ENCODE measurements around the gene RNU1-2.

DNA sequence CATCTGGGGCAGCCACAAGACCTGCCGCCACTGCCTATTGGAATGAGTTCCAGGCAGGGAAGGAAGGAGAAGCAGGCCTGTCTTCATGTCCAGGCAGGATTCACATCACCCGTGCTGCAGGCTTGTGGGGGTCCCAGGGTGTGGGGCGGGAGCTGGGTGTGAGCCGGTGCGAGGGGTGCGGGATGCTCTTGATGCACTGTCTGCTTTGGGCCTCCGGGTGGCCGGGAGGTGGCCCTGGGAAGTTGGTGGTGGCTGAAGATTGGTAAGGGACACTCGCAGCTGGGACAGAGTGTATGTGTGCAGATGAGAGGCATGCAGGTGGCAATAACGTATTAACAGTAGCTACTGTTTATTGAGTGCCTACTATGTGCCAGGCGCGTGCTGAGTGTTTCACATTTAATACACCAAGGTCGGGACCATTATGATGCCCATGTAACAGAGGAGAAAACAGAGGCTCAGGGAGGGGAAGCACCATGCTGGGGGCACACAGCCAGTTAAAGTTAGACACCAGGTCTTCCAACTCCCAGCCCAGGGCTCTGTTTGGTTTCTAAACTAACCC, 29.2 kb downstream of the RNU1-2 start:
- TF ChIP-seq, protein P1, sequence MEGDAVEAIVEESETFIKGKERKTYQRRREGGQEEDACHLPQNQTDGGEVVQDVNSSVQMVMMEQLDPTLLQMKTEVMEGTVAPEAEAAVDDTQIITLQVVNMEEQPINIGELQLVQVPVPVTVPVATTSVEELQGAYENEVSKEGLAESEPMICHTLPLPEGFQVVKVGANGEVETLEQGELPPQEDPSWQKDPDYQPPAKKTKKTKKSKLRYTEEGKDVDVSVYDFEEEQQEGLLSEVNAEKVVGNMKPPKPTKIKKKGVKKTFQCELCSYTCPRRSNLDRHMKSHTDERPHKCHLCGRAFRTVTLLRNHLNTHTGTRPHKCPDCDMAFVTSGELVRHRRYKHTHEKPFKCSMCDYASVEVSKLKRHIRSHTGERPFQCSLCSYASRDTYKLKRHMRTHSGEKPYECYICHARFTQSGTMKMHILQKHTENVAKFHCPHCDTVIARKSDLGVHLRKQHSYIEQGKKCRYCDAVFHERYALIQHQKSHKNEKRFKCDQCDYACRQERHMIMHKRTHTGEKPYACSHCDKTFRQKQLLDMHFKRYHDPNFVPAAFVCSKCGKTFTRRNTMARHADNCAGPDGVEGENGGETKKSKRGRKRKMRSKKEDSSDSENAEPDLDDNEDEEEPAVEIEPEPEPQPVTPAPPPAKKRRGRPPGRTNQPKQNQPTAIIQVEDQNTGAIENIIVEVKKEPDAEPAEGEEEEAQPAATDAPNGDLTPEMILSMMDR (IDR thresholded peaks at IDR 0.05) = no peak
- TF ChIP-seq POLR2A (IDR thresholded peaks at IDR 0.05) = no peak
